Transverse colon (tissue), 4 donors: ENCODE measurements around the gene SPARCL1. TPM values are rescaled to one million over a fixed set of nuclear protein-coding genes. Genes with fewer than 3 reads are reported as not detected.

Experiments
- DNase-seq: peaks from one replicate; pipeline ENCODE4 v3.0.0-alpha.2; 2019
- H3K27ac ChIP-seq, 4 donors: fragments of 200-600 bp; sonication (generic); 2 replicates each; pipeline ENCODE4 v1.5.1; 2016 to 2018; ENCODE audit warnings: inconsistent platforms in 4 of 4
- H3K27me3 ChIP-seq: fragments of 200-600 bp; sonication (generic); 2 replicates; pipeline ENCODE4 v1.5.1; 2017; ENCODE audit warnings: inconsistent platforms
- H3K36me3 ChIP-seq, 4 donors: fragments of 200-600 bp; sonication (generic); 2 replicates each; pipeline ENCODE4 v1.5.1; 2017 to 2019; ENCODE audit warnings: inconsistent platforms in 4 of 4
- H3K4me1 ChIP-seq, 4 donors: fragments of 200-600 bp; sonication (generic); 2 replicates each; pipeline ENCODE4 v1.5.1; 2017 to 2020; ENCODE audit warnings: inconsistent platforms in 4 of 4
- H3K4me3 ChIP-seq, 4 donors: fragments of 200-600 bp; sonication (generic); 1 replicate in 1 of 4; 2 replicates in 3 of 4; pipeline versions ENCODE4 v1.5.1 to v1.6.1; 2017 to 2019; ENCODE audit warnings: inconsistent platforms in 4 of 4
- H3K9me3 ChIP-seq, 2 donors: fragments of 200-600 bp; sonication (generic); 2 replicates each; pipeline ENCODE4 v1.5.1; 2017 to 2019; ENCODE audit warnings: inconsistent platforms in 2 of 2
- CTCF ChIP-seq, 5 experiments: fragments of 200-600 bp in 3 of 5; fragments of 450-650 bp in 2 of 5; sonication (generic) in 3 of 5; IDR thresholded peaks; 1 replicate in 2 of 5; 2 replicates in 3 of 5; pipeline ENCODE4 v1.5.1; 2016 to 2017; ENCODE audit warnings: antibody characterized with exemption in 5 of 5, inconsistent platforms in 3 of 5, mild to moderate bottlenecking in 2 of 5, moderate library complexity in 1 of 5
- EP300 ChIP-seq: sonication (generic); formaldehyde crosslinking; IDR thresholded peaks from one replicate; pipeline ENCODE4 v1.6.1; 2017; ENCODE audit warnings: antibody characterized with exemption, low read depth
- POLR2A ChIP-seq: fragments of 450-650 bp; IDR thresholded peaks from one replicate; pipeline ENCODE4 v1.6.1; 2016; ENCODE audit warnings: antibody characterized with exemption, mild to moderate bottlenecking, moderate library complexity
- POLR2AphosphoS5 ChIP-seq, 3 donors: sonication (generic); formaldehyde crosslinking; IDR thresholded peaks; one replicate each; pipeline ENCODE4 v1.6.1; 2016; ENCODE audit warnings: antibody characterized with exemption in 3 of 3
- WGBS, 2 donors: methylation state at CpG; one replicate each; pipeline ENCODE4 v1.1.5; 2018; ENCODE audit warnings: low coverage in 1 of 2; 5-methylcytosine and 5-hydroxymethylcytosine counted together
- in situ Hi-C, 4 donors: fragments of 200-750 bp; cut with MboI; loops; one replicate each; pipeline versions ENCODE4 v1.15.0 to v1.15.1; 2017; ENCODE audit warnings: low sequenced_read_pairs in 3 of 4, low pct_ligation_motif_present in 1 of 4, low pct_unique_long_range_greater_than_20kb in 1 of 4
- intact Hi-C: fragments of 100-400 bp; cut with DNase I; formaldehyde crosslinking; loops from one replicate; pipeline ENCODE4 v1.15.1; 2023; ENCODE audit warnings: low total_unique reads
- total RNA-seq, 4 donors: library from RNA; depleted of rRNA; stranded (reverse); fragments of >200 nt; gene quantifications; one replicate each; pipeline ENCODE4 v1.1.0, GENCODE V29; 2016

SPARCL1 gene
- total RNA-seq, 4 donors from 2014 or later: 113 to 228 (median 151) TPM

GRCh38 chr4:87560802-87561201 is 31.6 kb upstream of the SPARCL1 start:
- intact Hi-C loops: no loop called here
- H3K4me1 ChIP-seq: no peaks in the 10 kb centered on the region
- H3K36me3 ChIP-seq: no peaks in the 10 kb centered on the region
- no peaks in the 10 kb centered on the region for H3K9me3 ChIP-seq
- H3K4me3 ChIP-seq: no peak overlapping the region
- DNase-seq: no peak
- H3K27ac ChIP-seq: no peak overlapping the region
- in situ Hi-C loops: loop anchor here in 1 of 4 donors (25.0 kb wide), 1 partner anchor 276 kb away; the partner anchor contains the start of gene MEPE
- 100% methylated on average over 2 of the region's 2 CpGs for WGBS, 2 donors
- no peak for TF ChIP-seq POLR2AphosphoS5 (IDR thresholded peaks at IDR 0.05)
- no peak for TF ChIP-seq CTCF (IDR thresholded peaks at IDR 0.05)
- TF ChIP-seq POLR2A: no peak
- TF ChIP-seq EP300: no peak
- no peaks in the 10 kb centered on the region for H3K27me3 ChIP-seq

GRCh38 chr4:87559090-87559837 is 30.1 kb upstream of the SPARCL1 start:
- intact Hi-C loops: no loop called here
- in situ Hi-C loops: loop anchor here in 1 of 4 donors (25.0 kb wide), 1 partner anchor 278 kb away; the partner anchor contains the start of gene MEPE
- no peak for TF ChIP-seq CTCF (IDR thresholded peaks at IDR 0.05)
- no peak for TF ChIP-seq EP300
- TF ChIP-seq POLR2A: no peak
- TF ChIP-seq POLR2AphosphoS5 (IDR thresholded peaks at IDR 0.05): no peak
- H3K36me3 ChIP-seq: no peaks in the 10 kb centered on the region
- peak; percentile 17 for DNase-seq
- H3K27me3 ChIP-seq: no peaks in the 10 kb centered on the region
- 30 to 35% methylated on average over 5 to 8 of the region's 8 CpGs for WGBS, 2 donors
- H3K4me3 ChIP-seq: no peak overlapping the region
- no peak overlapping the region for H3K27ac ChIP-seq
- no peaks in the 10 kb centered on the region for H3K4me1 ChIP-seq
- H3K9me3 ChIP-seq: no peaks in the 10 kb centered on the region

- no peak for DNase-seq
- no peaks in the 10 kb centered on the region for H3K4me1 ChIP-seq
- intact Hi-C loops: no loop called here
- no peaks in the 10 kb centered on the region for H3K36me3 ChIP-seq
- WGBS, 2 donors: 47% methylated on average over 2 of the region's 2 CpGs; no CpG with 5 or more reads in 1 of the 2 donors
- no peak overlapping the region for H3K27ac ChIP-seq
- no peak for TF ChIP-seq EP300
- no peak for TF ChIP-seq POLR2AphosphoS5 (IDR thresholded peaks at IDR 0.05)
- TF ChIP-seq CTCF (IDR thresholded peaks at IDR 0.05): no peak
- TF ChIP-seq POLR2A: no peak
- H3K9me3 ChIP-seq: no peaks in the 10 kb centered on the region
- no peaks in the 10 kb centered on the region for H3K27me3 ChIP-seq
- no peak overlapping the region for H3K4me3 ChIP-seq
- in situ Hi-C loops: loop anchor here in 1 of 4 donors (25.0 kb wide), 1 partner anchor 280 kb away; the partner anchor contains the start of gene MEPE
Observed at GRCh38 chr4:87557348-87557747, 28.2 kb upstream of the SPARCL1 start.

GRCh38 chr4:87555773-87556619 is 26.8 kb upstream of the SPARCL1 start:
- 80 to 87% methylated on average over 5 of the region's 5 CpGs for WGBS, 2 donors
- Histone ChIP-seq H3K36me3 (no peaks in the 10 kb centered on the region), H3K4me3 (no peak overlapping the region), H3K27me3 (no peaks in the 10 kb centered on the region), H3K4me1 (no peaks in the 10 kb centered on the region), H3K9me3 (no peaks in the 10 kb centered on the region), H3K27ac (peak overlapping the region in 1 of 4 donors; percentile 21)
- no peak for DNase-seq
- intact Hi-C loops: no loop called here
- in situ Hi-C loops: loop anchor here in 1 of 4 donors (25.0 kb wide), 1 partner anchor 281 kb away; the partner anchor contains the start of gene MEPE
- TF ChIP-seq EP300: no peak
- no peak for TF ChIP-seq POLR2AphosphoS5 (IDR thresholded peaks at IDR 0.05)
- TF ChIP-seq CTCF (IDR thresholded peaks at IDR 0.05): no peak
- TF ChIP-seq POLR2A: no peak
